ENCODE measurements around the gene SLC6A1. TPM values are rescaled to one million over a fixed set of nuclear protein-coding genes. Genes with fewer than 3 reads are reported as not detected.

Gene SLC6A1
- total RNA-seq, 2 experiments from 2014 or later = not detected

GRCh38 chr3:10957976-10958749, 34.4 kb upstream of the SLC6A1 start:
- Mint-ChIP-seq H3K9me3 (no peaks in the 10 kb centered on the region), H3K27me3 (peaks cover 3% of the 10 kb centered on the region), H3K4me1 (no peaks in the 10 kb centered on the region), H3K36me3 (no peaks in the 10 kb centered on the region), H3K27ac (no peak overlapping the region), H3K4me3 (no peak overlapping the region)
- DNase-seq = no peak

- Mint-ChIP-seq H3K36me3 (no peaks in the 10 kb centered on the region), H3K9me3 (no peaks in the 10 kb centered on the region), H3K27me3 (peaks cover 4% of the 10 kb centered on the region), H3K27ac (peak overlapping the region; percentile 55), H3K4me3 (no peak overlapping the region), H3K4me1 (no peaks in the 10 kb centered on the region)
- DNase-seq = no peak
Measured at GRCh38 chr3:10960255-10960654, 32.3 kb upstream of the SLC6A1 start.

DNA sequence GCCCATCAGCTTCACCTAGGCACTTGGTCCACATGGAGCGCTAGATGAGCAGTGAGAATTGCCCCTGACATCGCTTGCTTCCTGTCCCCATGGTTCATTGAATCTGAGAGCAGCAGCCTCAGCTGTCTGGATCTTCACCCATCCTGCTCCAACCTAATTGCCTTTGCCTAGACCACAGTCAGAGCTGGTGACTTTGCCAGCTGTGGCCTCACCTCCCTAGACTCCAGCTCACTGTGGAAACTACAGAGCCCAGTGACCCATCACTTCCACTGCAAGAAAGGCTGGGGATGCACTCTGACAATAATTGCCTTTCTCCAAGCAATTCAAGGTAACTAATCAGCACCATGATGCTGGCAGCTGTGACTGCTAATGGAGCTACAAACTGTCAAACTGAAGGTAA, 30.6 kb upstream of the SLC6A1 start:
- Mint-ChIP-seq H3K36me3 (no peaks in the 10 kb centered on the region), H3K9me3 (no peaks in the 10 kb centered on the region), H3K27ac (no peak overlapping the region), H3K4me3 (no peak overlapping the region), H3K4me1 (no peaks in the 10 kb centered on the region), H3K27me3 (peaks cover 11% of the 10 kb centered on the region)
- DNase-seq = no peak

- no peak overlapping the region for H3K4me3 Mint-ChIP-seq
- H3K27me3 Mint-ChIP-seq = peaks cover 11% of the 10 kb centered on the region
- no peak for DNase-seq
- no peak overlapping the region for H3K27ac Mint-ChIP-seq
- H3K4me1 Mint-ChIP-seq = no peaks in the 10 kb centered on the region
- H3K9me3 Mint-ChIP-seq = no peaks in the 10 kb centered on the region
- H3K36me3 Mint-ChIP-seq = no peaks in the 10 kb centered on the region
Measured at GRCh38 chr3:10962481-10963036, 30.0 kb upstream of the SLC6A1 start.

DNA sequence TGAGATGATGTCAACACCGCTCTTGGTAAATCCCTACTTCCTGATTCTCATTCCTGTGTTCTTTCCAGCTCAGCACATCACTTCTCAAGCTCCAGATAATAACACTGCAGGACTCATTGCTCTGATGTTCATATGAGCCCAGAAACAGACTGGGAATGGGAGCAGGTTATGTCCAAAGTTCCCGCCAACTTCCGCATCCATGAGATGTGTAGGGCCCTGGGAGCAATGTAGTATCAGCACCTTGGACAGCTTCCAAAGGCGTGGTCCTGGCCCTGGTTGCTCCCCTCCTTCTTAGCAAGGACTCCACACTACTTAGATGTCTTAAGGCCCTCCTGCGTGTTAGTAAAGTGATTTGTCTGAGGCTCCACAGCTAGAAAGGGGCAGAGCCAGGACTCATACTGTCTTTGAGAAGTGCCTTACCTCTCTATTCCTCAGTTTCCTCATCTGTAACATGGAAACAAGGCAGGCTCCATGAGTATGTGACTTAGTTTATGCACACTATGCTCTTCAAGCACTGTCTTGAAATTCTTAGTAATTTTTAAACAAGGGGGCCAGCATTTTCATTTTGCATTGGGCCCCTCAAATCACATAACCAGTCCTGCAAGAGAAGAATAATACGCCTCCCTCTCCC, 27.9 kb upstream of the SLC6A1 start:
- H3K9me3 Mint-ChIP-seq = no peaks in the 10 kb centered on the region
- no peaks in the 10 kb centered on the region for H3K36me3 Mint-ChIP-seq
- H3K4me1 Mint-ChIP-seq = no peaks in the 10 kb centered on the region

DNA sequence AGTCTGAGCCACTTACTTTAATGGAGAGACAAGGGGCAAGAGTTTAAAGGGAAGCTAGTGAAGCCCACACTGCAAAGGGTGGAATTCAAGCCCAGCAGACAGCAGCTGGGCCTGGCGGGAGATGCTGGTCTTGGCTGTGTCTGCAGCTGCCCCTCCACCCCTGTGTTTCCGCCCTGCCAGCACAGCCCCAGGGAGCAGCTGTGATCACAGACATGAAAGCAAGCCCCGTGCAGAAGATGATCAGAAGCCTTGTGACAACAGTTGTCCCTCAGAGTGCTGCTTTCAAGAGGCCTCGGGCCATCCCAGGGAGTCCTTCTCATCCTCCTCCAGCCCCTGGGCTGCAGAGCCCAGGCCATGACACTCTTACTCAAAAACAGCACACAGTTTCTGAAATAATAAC, 24.1 kb upstream of the SLC6A1 start:
- no peaks in the 10 kb centered on the region for H3K36me3 Mint-ChIP-seq
- no peak overlapping the region for H3K27ac Mint-ChIP-seq
- no peak overlapping the region for H3K4me3 Mint-ChIP-seq
- peaks cover 16% of the 10 kb centered on the region for H3K27me3 Mint-ChIP-seq
- no peaks in the 10 kb centered on the region for H3K4me1 Mint-ChIP-seq
- no peaks in the 10 kb centered on the region for H3K9me3 Mint-ChIP-seq
- no peak for DNase-seq

More for the DNA sequence above, 27.9 kb upstream of the SLC6A1 start:
- no peak overlapping the region for H3K4me3 Mint-ChIP-seq
- no peak overlapping the region for H3K27ac Mint-ChIP-seq
- DNase-seq = no peak
- peaks cover 16% of the 10 kb centered on the region for H3K27me3 Mint-ChIP-seq

DNA sequence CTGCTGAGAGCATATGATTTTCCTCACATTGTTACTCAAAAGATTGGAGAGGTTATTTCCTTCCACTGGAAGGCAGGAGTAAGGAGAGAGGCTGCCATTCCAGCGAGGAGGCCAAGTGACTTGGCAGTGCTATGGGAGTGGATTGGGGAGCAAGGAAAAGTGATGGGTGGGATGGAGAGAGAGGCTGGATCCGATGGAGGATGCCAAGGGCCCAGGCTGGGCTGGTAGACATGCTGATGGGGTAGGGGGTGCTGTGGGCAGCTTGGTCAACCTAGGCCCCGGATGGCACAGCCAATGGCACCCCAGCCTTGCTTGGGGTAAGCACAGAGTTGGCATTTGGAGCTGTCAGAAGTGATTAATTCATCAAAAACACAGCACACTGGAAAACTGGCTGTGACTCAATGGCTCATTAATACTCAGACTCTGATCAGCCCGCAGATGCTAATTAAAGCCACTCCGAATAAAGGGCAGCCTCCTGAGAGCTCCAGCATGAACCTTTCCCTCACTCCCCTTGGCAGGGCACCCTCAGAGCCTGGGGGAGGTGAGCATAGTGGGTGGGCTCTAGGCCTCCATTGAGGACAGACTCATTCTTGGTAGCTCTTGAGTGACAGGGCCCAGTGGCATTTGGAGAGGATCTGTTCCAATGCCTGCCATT, 22.1 kb upstream of the SLC6A1 start:
- H3K4me3 Mint-ChIP-seq = no peak overlapping the region

DNA sequence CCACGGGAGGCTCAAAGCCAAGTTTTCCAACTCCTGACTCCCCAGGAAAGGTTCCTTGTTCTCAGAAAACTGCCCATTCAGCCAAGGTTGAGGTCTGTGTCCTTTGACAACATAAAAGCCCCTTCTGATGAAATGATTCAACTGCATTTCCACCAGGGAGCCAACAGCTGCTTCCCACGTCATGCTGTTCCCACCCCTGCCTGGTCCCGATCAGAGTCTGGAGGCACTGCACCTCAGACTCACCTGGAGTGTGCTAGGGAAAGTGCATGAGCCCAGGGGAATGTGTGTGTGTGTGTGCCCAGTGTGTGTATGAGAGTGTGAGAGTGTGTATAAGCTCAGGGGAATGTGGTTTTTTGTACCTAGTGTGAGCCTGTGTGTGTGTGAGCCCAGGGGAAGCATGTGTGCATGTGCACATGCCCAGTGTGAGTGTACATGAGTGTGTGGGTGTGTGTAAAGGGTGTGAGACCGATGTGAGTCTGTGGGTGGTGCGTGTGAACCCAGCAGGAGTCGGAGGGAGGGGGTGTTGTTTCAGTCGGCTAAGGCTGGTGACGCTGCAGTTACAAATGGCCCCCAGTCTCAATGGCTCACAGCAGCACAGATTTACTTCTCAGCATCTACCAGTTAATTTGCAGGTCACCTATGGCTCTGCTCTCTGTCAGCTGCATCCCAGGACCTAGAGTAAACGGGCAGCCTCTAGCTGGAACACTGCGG, 20.3 kb upstream of the SLC6A1 start:
- Mint-ChIP-seq H3K4me3 (no peak overlapping the region), H3K4me1 (no peaks in the 10 kb centered on the region), H3K36me3 (no peaks in the 10 kb centered on the region), H3K27ac (no peak overlapping the region), H3K9me3 (no peaks in the 10 kb centered on the region), H3K27me3 (peaks cover 21% of the 10 kb centered on the region)
- DNase-seq = no peak

More for the DNA sequence above, 22.1 kb upstream of the SLC6A1 start:
- peaks cover 22% of the 10 kb centered on the region for H3K27me3 Mint-ChIP-seq
- no peaks in the 10 kb centered on the region for H3K36me3 Mint-ChIP-seq
- DNase-seq = no peak
- no peaks in the 10 kb centered on the region for H3K9me3 Mint-ChIP-seq
- no peaks in the 10 kb centered on the region for H3K4me1 Mint-ChIP-seq
- H3K27ac Mint-ChIP-seq = no peak overlapping the region

- no peak for DNase-seq
- Mint-ChIP-seq H3K27ac (no peak overlapping the region), H3K36me3 (no peaks in the 10 kb centered on the region), H3K27me3 (peaks cover 28% of the 10 kb centered on the region), H3K4me3 (no peak overlapping the region), H3K4me1 (peaks cover under 1% of the 10 kb centered on the region), H3K9me3 (no peaks in the 10 kb centered on the region)
Measured at GRCh38 chr3:10973046-10973595, 19.4 kb upstream of the SLC6A1 start.

DNA sequence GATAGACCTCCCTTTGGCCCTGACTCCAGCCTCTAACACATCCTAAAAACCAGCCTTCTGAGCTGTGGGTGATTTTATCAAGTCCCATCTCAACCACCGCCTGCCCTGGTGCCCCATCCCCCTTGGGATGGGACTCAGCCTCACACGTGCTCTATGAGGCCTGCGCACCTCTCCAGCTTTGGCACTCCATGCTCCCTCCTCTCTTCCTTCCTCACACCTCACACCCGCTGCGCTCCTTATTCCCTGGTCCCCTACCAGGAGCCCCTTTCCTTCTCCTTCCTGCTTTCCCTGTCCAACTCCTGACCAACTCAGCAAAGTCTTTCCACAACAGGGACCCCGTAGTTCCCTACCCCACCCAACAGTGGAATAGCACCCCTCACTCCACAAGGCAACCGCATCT, 18.4 kb upstream of the SLC6A1 start:
- H3K4me3 Mint-ChIP-seq = no peak overlapping the region
- H3K9me3 Mint-ChIP-seq = no peaks in the 10 kb centered on the region
- H3K27me3 Mint-ChIP-seq = peaks cover 27% of the 10 kb centered on the region
- H3K4me1 Mint-ChIP-seq = peaks cover 1% of the 10 kb centered on the region
- no peak for DNase-seq
- no peaks in the 10 kb centered on the region for H3K36me3 Mint-ChIP-seq
- no peak overlapping the region for H3K27ac Mint-ChIP-seq

DNA sequence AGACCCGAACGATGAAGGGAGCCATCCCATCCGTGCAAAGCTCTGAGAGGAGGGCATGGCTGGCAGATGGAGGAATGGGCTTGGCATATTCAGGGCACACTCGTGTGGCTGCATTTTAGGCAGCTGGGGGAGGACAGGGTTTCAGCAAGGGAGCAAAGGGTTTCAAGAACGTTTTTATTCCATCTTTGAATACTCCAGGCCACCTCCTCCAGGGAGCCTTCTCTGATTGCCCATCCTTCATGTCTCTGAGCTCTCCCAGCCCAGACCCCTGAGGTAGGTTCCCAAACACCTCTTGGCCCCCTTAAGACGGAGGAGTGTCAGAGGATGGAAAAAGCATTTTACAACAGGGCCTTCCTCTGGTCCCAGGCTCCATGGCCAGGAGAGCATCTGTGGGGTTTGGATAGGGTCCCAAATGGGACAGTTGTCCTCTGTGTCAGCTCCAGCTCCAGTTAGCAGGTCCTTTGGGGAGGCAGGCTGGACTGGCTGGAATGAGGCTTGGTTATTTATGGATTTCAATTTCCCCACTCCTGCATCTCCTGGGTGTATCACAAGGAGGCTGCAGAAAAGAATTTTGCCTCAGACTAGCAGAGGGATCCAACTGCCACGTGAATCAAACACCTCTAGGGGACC, 17.7 kb upstream of the SLC6A1 start:
- Mint-ChIP-seq H3K27me3 (peaks cover 31% of the 10 kb centered on the region), H3K9me3 (no peaks in the 10 kb centered on the region), H3K4me3 (no peak overlapping the region), H3K4me1 (peaks cover 1% of the 10 kb centered on the region), H3K36me3 (no peaks in the 10 kb centered on the region), H3K27ac (no peak overlapping the region)
- DNase-seq = no peak

GRCh38 chr3:10975695-10976234, 16.8 kb upstream of the SLC6A1 start:
- Mint-ChIP-seq H3K9me3 (no peaks in the 10 kb centered on the region), H3K4me1 (peaks cover 1% of the 10 kb centered on the region), H3K27me3 (peaks cover 33% of the 10 kb centered on the region), H3K4me3 (no peak overlapping the region), H3K36me3 (no peaks in the 10 kb centered on the region), H3K27ac (no peak overlapping the region)
- no peak for DNase-seq

DNA sequence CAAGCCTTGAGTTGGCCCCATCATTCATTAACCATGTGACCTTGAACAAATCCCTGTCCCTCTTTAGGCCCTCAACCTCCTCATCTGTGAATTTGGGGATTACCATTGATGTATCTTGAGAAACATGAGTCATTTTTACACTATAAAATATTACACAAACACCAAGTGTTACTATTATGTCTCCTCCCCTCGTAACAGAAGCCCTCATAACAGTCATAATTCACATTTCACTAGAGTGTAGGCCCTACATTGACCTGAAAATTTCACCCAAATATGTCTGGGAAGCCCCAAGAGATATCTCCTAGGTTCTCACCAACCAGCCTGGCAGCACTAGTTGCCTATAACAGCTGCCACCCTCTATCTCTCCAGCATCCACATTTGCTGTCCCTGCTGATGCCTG, 15.8 kb upstream of the SLC6A1 start:
- DNase-seq = no peak
- Mint-ChIP-seq H3K27me3 (peaks cover 41% of the 10 kb centered on the region), H3K9me3 (no peaks in the 10 kb centered on the region), H3K36me3 (no peaks in the 10 kb centered on the region), H3K4me1 (peaks cover 1% of the 10 kb centered on the region), H3K27ac (no peak overlapping the region), H3K4me3 (no peak overlapping the region)

GRCh38 chr3:10977892-10978510, 14.5 kb upstream of the SLC6A1 start:
- H3K27ac Mint-ChIP-seq = no peak overlapping the region
- peaks cover 48% of the 10 kb centered on the region for H3K27me3 Mint-ChIP-seq
- no peak overlapping the region for H3K4me3 Mint-ChIP-seq
- DNase-seq = no peak
- no peaks in the 10 kb centered on the region for H3K36me3 Mint-ChIP-seq
- peaks cover 6% of the 10 kb centered on the region for H3K4me1 Mint-ChIP-seq
- no peaks in the 10 kb centered on the region for H3K9me3 Mint-ChIP-seq

Measured in activated naive CD8-positive, alpha-beta T cell treated with anti-CD3 and anti-CD28 coated beads for 36 hours (primary cell).